ENCODE data around the gene RUNX2.

The RUNX2 gene

DNA sequence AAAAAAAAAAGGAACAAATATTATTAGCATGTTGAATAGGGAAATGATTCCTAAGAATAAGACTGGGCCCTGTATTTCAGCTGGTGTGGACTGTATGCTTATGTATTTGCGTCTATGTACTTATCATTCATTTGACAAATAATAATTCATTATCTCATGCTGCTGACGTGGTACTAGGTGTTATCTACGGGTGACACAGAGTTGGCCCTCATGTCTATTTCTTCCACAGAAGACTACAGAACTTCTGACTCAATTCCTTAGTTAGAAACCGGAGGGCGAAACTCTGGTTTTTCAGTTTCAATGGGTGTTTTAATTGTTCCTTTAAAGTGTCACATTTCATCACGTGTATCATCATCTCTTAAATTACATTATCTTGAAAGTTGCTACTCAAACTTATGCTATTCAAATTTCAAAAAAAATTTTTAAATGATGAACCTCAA is 381.7 kb downstream of the RUNX2 start:
- POLR2A ChIA-PET: no interaction called here

GRCh38 chr6:45710304-45710821 is 382.2 kb downstream of the RUNX2 start:
- Histone ChIP-seq H3K4me1 (ENCODE audit: control insufficient read depth, insufficient read depth, low read length) (peaks cover 9% of the 10 kb centered on the region), H3K9me3 (ENCODE audit: control insufficient read depth, insufficient read depth, low read depth, low read length) (no peaks in the 10 kb centered on the region), H3K27ac (ENCODE audit: extremely low read depth, low read depth, low read length) (no peak overlapping the region), H3K4me3 (ENCODE audit: low read depth, low read length) (no peak overlapping the region), H3K36me3 (ENCODE audit: control insufficient read depth in 2 of 2, insufficient read depth in 1 of 2, low read length in 2 of 2) (no peaks in the 10 kb centered on the region)
- POLR2A ChIA-PET: no interaction called here
- CTCF ChIA-PET: no interaction called here
- TF ChIP-seq ZNF639 (tag by site-specific recombination; IDR thresholded peaks at IDR 0.05) (no peak), ZNF777 (tag by site-specific recombination; IDR thresholded peaks at IDR 0.05; ENCODE audit: borderline replicate concordance) (no peak), SCRT2 (tag by site-specific recombination; IDR thresholded peaks at IDR 0.05) (no peak), BCL6B (tag by site-specific recombination; IDR thresholded peaks at IDR 0.05) (no peak), ZBTB21 (tag by site-specific recombination; IDR thresholded peaks at IDR 0.05) (peak; percentile 39; the same call in 1 of the 2 replicates), ZBTB26 (tag by site-specific recombination; optimal IDR thresholded peaks at IDR 0.05) (no peak), PRDM2 (tag by site-specific recombination; IDR thresholded peaks at IDR 0.05; ENCODE audit: borderline replicate concordance) (no peak), ZFP37 (tag by site-specific recombination; IDR thresholded peaks at IDR 0.05) (no peak), HOXC10 (CRISPR knock-in tag; IDR thresholded peaks at IDR 0.05) (no peak), SP3 (tag by site-specific recombination; IDR thresholded peaks at IDR 0.05) (no peak), ZNF677 (tag by site-specific recombination; IDR thresholded peaks at IDR 0.05) (no peak), ZBTB48 (tag by site-specific recombination; IDR thresholded peaks at IDR 0.05) (peak; percentile 74), ZEB2 (tag by site-specific recombination; IDR thresholded peaks at IDR 0.05) (0 out of 2 replicates have a peak, but pooled peaks have one; percentile 25)
- TF ChIP-seq, protein P1, sequence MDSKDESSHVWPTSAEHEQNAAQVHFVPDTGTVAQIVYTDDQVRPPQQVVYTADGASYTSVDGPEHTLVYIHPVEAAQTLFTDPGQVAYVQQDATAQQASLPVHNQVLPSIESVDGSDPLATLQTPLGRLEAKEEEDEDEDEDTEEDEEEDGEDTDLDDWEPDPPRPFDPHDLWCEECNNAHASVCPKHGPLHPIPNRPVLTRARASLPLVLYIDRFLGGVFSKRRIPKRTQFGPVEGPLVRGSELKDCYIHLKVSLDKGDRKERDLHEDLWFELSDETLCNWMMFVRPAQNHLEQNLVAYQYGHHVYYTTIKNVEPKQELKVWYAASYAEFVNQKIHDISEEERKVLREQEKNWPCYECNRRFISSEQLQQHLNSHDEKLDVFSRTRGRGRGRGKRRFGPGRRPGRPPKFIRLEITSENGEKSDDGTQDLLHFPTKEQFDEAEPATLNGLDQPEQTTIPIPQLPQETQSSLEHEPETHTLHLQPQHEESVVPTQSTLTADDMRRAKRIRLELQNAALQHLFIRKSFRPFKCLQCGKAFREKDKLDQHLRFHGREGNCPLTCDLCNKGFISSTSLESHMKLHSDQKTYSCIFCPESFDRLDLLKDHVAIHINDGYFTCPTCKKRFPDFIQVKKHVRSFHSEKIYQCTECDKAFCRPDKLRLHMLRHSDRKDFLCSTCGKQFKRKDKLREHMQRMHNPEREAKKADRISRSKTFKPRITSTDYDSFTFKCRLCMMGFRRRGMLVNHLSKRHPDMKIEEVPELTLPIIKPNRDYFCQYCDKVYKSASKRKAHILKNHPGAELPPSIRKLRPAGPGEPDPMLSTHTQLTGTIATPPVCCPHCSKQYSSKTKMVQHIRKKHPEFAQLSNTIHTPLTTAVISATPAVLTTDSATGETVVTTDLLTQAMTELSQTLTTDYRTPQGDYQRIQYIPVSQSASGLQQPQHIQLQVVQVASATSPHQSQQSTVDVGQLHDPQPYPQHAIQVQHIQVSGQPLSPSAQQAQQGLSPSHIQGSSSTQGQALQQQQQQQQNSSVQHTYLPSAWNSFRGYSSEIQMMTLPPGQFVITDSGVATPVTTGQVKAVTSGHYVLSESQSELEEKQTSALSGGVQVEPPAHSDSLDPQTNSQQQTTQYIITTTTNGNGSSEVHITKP (tag by site-specific recombination; IDR thresholded peaks at IDR 0.05): peak; percentile 54
- TF ChIP-seq, protein P2, sequence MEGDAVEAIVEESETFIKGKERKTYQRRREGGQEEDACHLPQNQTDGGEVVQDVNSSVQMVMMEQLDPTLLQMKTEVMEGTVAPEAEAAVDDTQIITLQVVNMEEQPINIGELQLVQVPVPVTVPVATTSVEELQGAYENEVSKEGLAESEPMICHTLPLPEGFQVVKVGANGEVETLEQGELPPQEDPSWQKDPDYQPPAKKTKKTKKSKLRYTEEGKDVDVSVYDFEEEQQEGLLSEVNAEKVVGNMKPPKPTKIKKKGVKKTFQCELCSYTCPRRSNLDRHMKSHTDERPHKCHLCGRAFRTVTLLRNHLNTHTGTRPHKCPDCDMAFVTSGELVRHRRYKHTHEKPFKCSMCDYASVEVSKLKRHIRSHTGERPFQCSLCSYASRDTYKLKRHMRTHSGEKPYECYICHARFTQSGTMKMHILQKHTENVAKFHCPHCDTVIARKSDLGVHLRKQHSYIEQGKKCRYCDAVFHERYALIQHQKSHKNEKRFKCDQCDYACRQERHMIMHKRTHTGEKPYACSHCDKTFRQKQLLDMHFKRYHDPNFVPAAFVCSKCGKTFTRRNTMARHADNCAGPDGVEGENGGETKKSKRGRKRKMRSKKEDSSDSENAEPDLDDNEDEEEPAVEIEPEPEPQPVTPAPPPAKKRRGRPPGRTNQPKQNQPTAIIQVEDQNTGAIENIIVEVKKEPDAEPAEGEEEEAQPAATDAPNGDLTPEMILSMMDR (tag by site-specific recombination; IDR thresholded peaks at IDR 0.05): no peak

More for the DNA sequence above, 381.7 kb downstream of the RUNX2 start:
- Histone ChIP-seq H3K4me3 (ENCODE audit: low read depth, low read length) (no peak overlapping the region), H3K36me3 (ENCODE audit: control insufficient read depth in 2 of 2, insufficient read depth in 1 of 2, low read length in 2 of 2) (no peaks in the 10 kb centered on the region), H3K4me1 (ENCODE audit: control insufficient read depth, insufficient read depth, low read length) (peaks cover 9% of the 10 kb centered on the region), H3K9me3 (ENCODE audit: control insufficient read depth, insufficient read depth, low read depth, low read length) (no peaks in the 10 kb centered on the region), H3K27ac (ENCODE audit: extremely low read depth, low read depth, low read length) (no peak overlapping the region)
- TF ChIP-seq ZNF837 (tag by site-specific recombination; IDR thresholded peaks at IDR 0.05): no peak
- no peak for TF ChIP-seq ZNF37A (tag by site-specific recombination; IDR thresholded peaks at IDR 0.05)
- TF ChIP-seq KLF7 (tag by site-specific recombination; IDR thresholded peaks at IDR 0.05; ENCODE audit: borderline replicate concordance): no peak
- no peak for TF ChIP-seq ZNF404 (tag by site-specific recombination; IDR thresholded peaks at IDR 0.05)
- TF ChIP-seq ZNF777 (tag by site-specific recombination; IDR thresholded peaks at IDR 0.05; ENCODE audit: borderline replicate concordance): no peak
- TF ChIP-seq ZNF341 (tag by site-specific recombination; IDR thresholded peaks at IDR 0.05; ENCODE audit: low read depth): no peak
- CTCF ChIA-PET: interaction anchor here (0.7 kb wide), 1 partner anchor 212 kb away, joined by 3 read pairs; no protein-coding TSS in a partner anchor
